Dermis lymphatic vessel endothelial cell (primary cell): ENCODE data around the gene DISP3. TPM values are rescaled to one million over a fixed set of nuclear protein-coding genes. Genes with fewer than 3 reads are reported as not detected.

Source experiments
- total RNA-seq: library from RNA; depleted of rRNA; stranded (reverse); fragments of >200 nt; gene quantifications from 2 replicates; pipeline ENCODE4 v1.2.1, GENCODE V29; 2014

The DISP3 gene
- 0.09 and 0.11 TPM in 2 replicates for total RNA-seq

GRCh38 chr1:11478571-11479374 lies at the start of gene DISP3:
TSS of gene DISP3 (plus strand) at chr1:11479155. CDS start at chr1:11500993, 21,838 bp downstream.

Other genes starting within 250 kb of the DISP3 start
- gene MTOR, start 216.6 kb upstream of the DISP3 start, total RNA-seq, result 43.1 and 48.4 TPM in 2 replicates
- 10.8 and 12.5 TPM in 2 replicates for gene UBIAD1, start 206.0 kb upstream of the DISP3 start, total RNA-seq
- gene FBXO2, start 175.3 kb downstream of the DISP3 start, total RNA-seq, result 1.4 and 1.6 TPM in 2 replicates
- 7.0 and 9.5 TPM in 2 replicates for gene FBXO44, start 175.7 kb downstream of the DISP3 start, total RNA-seq
- 1.5 and 1.7 TPM in 2 replicates for gene FBXO6, start 185.0 kb downstream of the DISP3 start, total RNA-seq
- 29.9 and 30.1 TPM in 2 replicates for gene MAD2L2, start 202.0 kb downstream of the DISP3 start, total RNA-seq
- gene DRAXIN, start 212.6 kb downstream of the DISP3 start, total RNA-seq, result 0.11 and 0.34 TPM in 2 replicates